Measurements from ENCODE around the gene ANXA5.

GRCh38 chr4:121632636-121633035 is 64.1 kb downstream of the ANXA5 start:
- TF ChIP-seq YY1 (IDR thresholded peaks at IDR 0.05; ENCODE audit: low read depth) (no peak), CEBPB (IDR thresholded peaks at IDR 0.05) (no peak), EP300 (IDR thresholded peaks at IDR 0.05; ENCODE audit: borderline replicate concordance) (no peak), TAF1 (IDR thresholded peaks at IDR 0.05; ENCODE audit: low read depth) (no peak), MAX (IDR thresholded peaks at IDR 0.05) (no peak), TEAD4 (IDR thresholded peaks at IDR 0.05) (no peak), CREB1 (IDR thresholded peaks at IDR 0.05; ENCODE audit: low read depth) (no peak), USF1 (IDR thresholded peaks at IDR 0.05) (no peak), FOXM1 (IDR thresholded peaks at IDR 0.05; ENCODE audit: borderline replicate concordance, low read depth) (no peak), ZBTB7A (IDR thresholded peaks at IDR 0.05; ENCODE audit: low read depth) (no peak), REST (IDR thresholded peaks at IDR 0.05; ENCODE audit: low read depth) (no peak), RAD21 (IDR thresholded peaks at IDR 0.05; ENCODE audit: low read depth) (no peak), TCF12 (IDR thresholded peaks at IDR 0.05; ENCODE audit: low read depth) (no peak)

All from Ishikawa (cell line).